Right lobe of liver (tissue), 6 donors: ENCODE results near the gene RADX. TPM values are rescaled to one million over a fixed set of nuclear protein-coding genes. Genes with fewer than 3 reads are reported as not detected.

ENCODE experiments used
- ATAC-seq, 4 donors: fragments of 200-7000 bp; cut with Tn5 transposase; one replicate each; pipeline ENCODE4 v1.9.1; 2020; ENCODE audit warnings: mild to moderate bottlenecking in 4 of 4, moderate library complexity in 4 of 4
- DNase-seq, 3 donors: peaks; one replicate each; pipeline ENCODE4 v3.0.0-alpha.2; 2020
- H3K27ac ChIP-seq, 3 donors: fragments of 200-600 bp; one replicate each; pipeline ENCODE4 v1.8.0; 2022
- H3K27me3 ChIP-seq, 2 donors: fragments of 200-600 bp; one replicate each; pipeline ENCODE4 v1.8.0; 2022
- H3K36me3 ChIP-seq, 4 donors: fragments of 200-600 bp; sonication (generic) in 1 of 4; one replicate each; pipeline versions ENCODE4 v1.5.1 to v1.8.0; 2017 to 2022; ENCODE audit warnings: control low read depth in 1 of 4
- H3K4me1 ChIP-seq, 4 donors: fragments of 200-600 bp; sonication (generic) in 1 of 4; one replicate each; pipeline versions ENCODE4 v1.5.1 to v1.8.0; 2017 to 2022; ENCODE audit warnings: control low read depth in 1 of 4
- H3K4me3 ChIP-seq, 3 donors: fragments of 200-600 bp; one replicate each; pipeline ENCODE4 v1.8.0; 2022
- H3K9me3 ChIP-seq, 4 donors: fragments of 200-600 bp; sonication (generic) in 1 of 4; one replicate each; pipeline versions ENCODE4 v1.5.1 to v1.8.0; 2017 to 2022; ENCODE audit warnings: control low read depth in 1 of 4
- CTCF ChIP-seq, 4 donors: fragments of 200-600 bp in 3 of 4; fragments of 450-650 bp in 1 of 4; IDR thresholded peaks; one replicate each; pipeline versions ENCODE4 v1.5.1 to v1.8.0; 2016 to 2022; ENCODE audit warnings: antibody characterized with exemption in 4 of 4, mild to moderate bottlenecking in 2 of 4
- POLR2A ChIP-seq: fragments of 450-650 bp; IDR thresholded peaks from one replicate; pipeline ENCODE4 v1.6.1; 2017; ENCODE audit warnings: antibody characterized with exemption, mild to moderate bottlenecking
- WGBS: methylation state at CpG from one replicate; pipeline ENCODE4 v1.1.6; 2018; ENCODE audit warnings: low coverage, low lambda C conversion rate; ENCODE audit not compliant: insufficient coverage; ENCODE audit errors: missing lambda C conversion rate; 5-methylcytosine and 5-hydroxymethylcytosine counted together
- intact Hi-C, 2 donors: fragments of 100-400 bp; cut with DNase I; formaldehyde crosslinking; loops; one replicate each; pipeline versions ENCODE4 v1.11.2 to v1.14.1; 2022
- total RNA-seq, 6 experiments: library from RNA; depleted of rRNA in 2 of 6; stranded (reverse); fragments of >200 nt in 2 of 6; fragmentation: NEBNext Ultra II Directional in 3 of 6; extraction: Animal tissue kit (Norgen Biotek cat#: 25700) in 3 of 6; gene quantifications; one replicate each; pipeline versions ENCODE4 v1.1.0 to v1.2.4, GENCODE V29; 2016 to 2023
- donor health status: DM: no; HTN: yes; CAD: no.
- donor health status: DM: no; HTN: no; CAD: no.
- donor health status: DM: no; HTN: no; CAD: no.
- donor health status: DM: no; HTN: yes; CAD: no.
- donor health status: DM: no; HTN: yes; CAD: no.

The RADX gene
- total RNA-seq, 6 experiments from 2014 or later: 0.55 to 1.7 (median 1.3) TPM

GRCh38 chrX:106670631-106671030, 58.9 kb downstream of the RADX start:
- ATAC-seq (no peak), DNase-seq (no peak)
- H3K9me3 ChIP-seq: no peaks in the 10 kb centered on the region
- no peaks in the 10 kb centered on the region for H3K27me3 ChIP-seq
- TF ChIP-seq POLR2A: no peak
- no peak for TF ChIP-seq CTCF (IDR thresholded peaks at IDR 0.05)
- H3K27ac ChIP-seq: no peak overlapping the region
- 100% methylated on average over 1 of the region's 1 CpG for WGBS
- no peak overlapping the region for H3K4me3 ChIP-seq
- intact Hi-C loops: no loop called here
- H3K36me3 ChIP-seq: no peaks in the 10 kb centered on the region
- H3K4me1 ChIP-seq: no peaks in the 10 kb centered on the region

GRCh38 chrX:106672527-106672926, 60.7 kb downstream of the RADX start:
- Histone ChIP-seq H3K4me1 (no peaks in the 10 kb centered on the region), H3K27ac (no peak overlapping the region), H3K27me3 (no peaks in the 10 kb centered on the region), H3K36me3 (no peaks in the 10 kb centered on the region), H3K4me3 (no peak overlapping the region), H3K9me3 (no peaks in the 10 kb centered on the region)
- DNase-seq (no peak), ATAC-seq (no peak)
- intact Hi-C loops: no loop called here
- no peak for TF ChIP-seq POLR2A
- no peak for TF ChIP-seq CTCF (IDR thresholded peaks at IDR 0.05)
- 61% methylated on average over 3 of the region's 4 CpGs for WGBS

- 43% methylated on average over 2 of the region's 2 CpGs for WGBS
- DNase-seq (no peak), ATAC-seq (no peak)
- intact Hi-C loops: no loop called here
- H3K27me3 ChIP-seq: no peaks in the 10 kb centered on the region
- H3K4me3 ChIP-seq: no peak overlapping the region
- H3K27ac ChIP-seq: no peak overlapping the region
- H3K4me1 ChIP-seq: no peaks in the 10 kb centered on the region
- no peaks in the 10 kb centered on the region for H3K9me3 ChIP-seq
- TF ChIP-seq CTCF (IDR thresholded peaks at IDR 0.05): no peak
- no peak for TF ChIP-seq POLR2A
- H3K36me3 ChIP-seq: no peaks in the 10 kb centered on the region
Observed at GRCh38 chrX:106680716-106681115, 68.9 kb downstream of the RADX start.

- Histone ChIP-seq H3K27me3 (no peaks in the 10 kb centered on the region), H3K36me3 (no peaks in the 10 kb centered on the region), H3K4me1 (no peaks in the 10 kb centered on the region), H3K9me3 (no peaks in the 10 kb centered on the region), H3K27ac (no peak overlapping the region), H3K4me3 (no peak overlapping the region)
- ATAC-seq (no peak), DNase-seq (no peak)
- TF ChIP-seq POLR2A (no peak), CTCF (IDR thresholded peaks at IDR 0.05) (no peak)
- intact Hi-C loops: no loop called here
- 47% methylated on average over 2 of the region's 4 CpGs for WGBS
Observed at GRCh38 chrX:106684207-106684606, 72.4 kb downstream of the RADX start.
